Glomerular visceral epithelial cell (primary cell): Measurements from ENCODE around the gene VPS13D.
A peak's percentile ranks its signal among the peaks of the same experiment; 100 is the strongest.
"Not testable (repeated sequence)": the region's sequence is repeated elsewhere in the genome, so short reads cannot be mapped to it uniquely, and the experiment has no call there.

ENCODE experiments used
- DNase-seq: peaks from one replicate; pipeline ENCODE4 v3.0.0-alpha.2; 2016; ENCODE audit errors: extremely low spot score

VPS13D gene

DNA sequence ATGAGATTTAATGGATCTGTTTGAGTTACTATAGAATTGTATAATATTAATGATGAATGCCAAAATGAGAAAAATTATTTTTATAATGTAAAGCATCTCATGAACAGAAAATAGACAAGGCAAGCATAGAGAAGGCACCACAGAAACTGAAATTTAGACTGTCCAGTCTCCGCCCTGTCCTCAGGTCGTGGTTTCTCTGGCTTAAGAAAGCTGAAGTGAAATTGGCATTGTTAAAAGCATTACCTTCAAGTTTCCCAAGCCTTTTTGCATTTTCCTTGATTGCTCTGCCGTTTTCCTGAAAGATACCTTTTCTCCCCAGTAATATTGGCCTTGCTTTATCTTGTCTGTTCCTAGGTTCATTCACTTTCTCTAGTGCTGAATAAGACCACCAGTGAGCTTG, 58.0 kb downstream of the VPS13D start:
- DNase-seq: no peak

- DNase-seq: no peak
These were observed 61.0 kb downstream of the VPS13D start for GRCh38 chr1:12290828-12291227.

DNA sequence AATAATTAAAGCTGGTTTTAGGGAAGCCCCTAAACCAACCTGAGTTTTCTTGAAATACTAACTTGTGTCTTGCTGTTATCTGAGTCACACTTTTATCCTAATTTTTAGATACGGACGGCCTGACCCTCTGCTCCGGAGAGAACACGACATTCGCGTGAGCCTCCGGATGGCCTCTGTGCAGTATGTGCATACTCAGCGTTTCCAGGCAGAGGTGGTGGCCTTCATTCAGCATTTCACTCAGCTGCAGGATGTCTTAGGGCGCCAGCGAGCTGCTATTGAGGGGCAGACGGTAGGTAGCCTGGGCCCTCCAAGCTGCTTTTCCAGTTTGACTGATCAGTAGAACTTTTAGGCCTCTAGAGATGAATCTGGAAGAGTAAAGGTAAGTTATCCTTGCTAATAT, 63.6 kb downstream of the VPS13D start:
- DNase-seq: no peak

DNA sequence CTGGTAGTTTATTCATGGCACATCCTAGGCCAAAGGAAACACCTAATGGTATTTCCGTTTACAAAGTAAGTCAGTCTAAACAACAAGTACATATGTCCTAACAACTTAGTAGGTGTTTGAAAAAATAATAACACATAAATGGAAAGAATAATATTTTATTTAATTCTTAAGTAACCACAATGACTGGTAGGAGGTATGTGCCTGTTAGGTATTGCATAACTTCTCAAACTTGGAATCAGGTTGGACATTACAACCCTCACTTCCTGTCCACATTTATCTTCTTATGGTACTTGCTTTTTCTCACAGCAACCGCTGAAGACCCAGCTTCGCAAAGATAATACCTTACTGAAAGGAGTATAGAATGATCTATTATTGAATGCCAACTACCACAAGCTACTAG, 64.2 kb downstream of the VPS13D start:
- DNase-seq: no peak

GRCh38 chr1:12296016-12296415, 66.2 kb downstream of the VPS13D start:
- no peak for DNase-seq

- peak; percentile 30 for DNase-seq
These were observed 66.8 kb downstream of the VPS13D start for GRCh38 chr1:12296623-12297022.

- no peak for DNase-seq
These were observed 70.9 kb downstream of the VPS13D start for GRCh38 chr1:12300706-12301105.

DNA sequence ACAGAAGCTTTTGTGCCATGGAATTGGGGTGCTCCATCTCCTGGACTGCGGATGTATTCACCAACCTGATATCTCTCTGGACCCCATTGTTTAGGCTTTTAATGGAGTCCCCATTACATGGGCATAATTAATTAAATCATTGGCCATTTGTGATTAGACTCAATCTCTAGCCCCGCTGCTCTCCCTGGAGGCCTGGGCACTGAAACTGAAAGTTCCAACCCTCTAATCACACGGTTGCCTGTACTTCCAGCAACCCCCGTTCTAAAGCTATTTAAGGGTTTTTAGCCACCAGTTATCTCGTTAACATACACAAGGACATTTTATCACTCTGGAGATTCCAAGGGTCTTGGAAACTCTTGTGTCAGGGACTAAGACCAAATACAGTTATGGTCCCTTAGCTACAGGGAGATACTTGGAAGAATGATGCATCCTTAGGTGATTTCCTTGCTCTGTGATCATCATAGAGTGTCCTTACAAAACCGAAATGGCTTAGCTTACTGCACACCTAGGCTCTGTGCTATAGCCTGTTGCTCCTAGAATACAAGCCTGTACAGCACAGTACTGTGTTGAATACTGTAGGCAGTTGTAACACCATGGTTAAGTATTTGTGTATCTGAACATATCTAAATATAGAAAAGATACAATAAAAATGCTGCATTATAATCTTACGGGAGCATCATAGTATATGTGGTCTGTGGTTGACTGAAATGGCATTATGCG, 71.8 kb downstream of the VPS13D start:
- DNase-seq: no peak

- no peak for DNase-seq
These were observed 73.1 kb downstream of the VPS13D start for GRCh38 chr1:12302798-12303447.

- DNase-seq: no peak
These were observed 75.5 kb downstream of the VPS13D start for GRCh38 chr1:12305377-12305776.

- no peak for DNase-seq
These were observed 80.2 kb downstream of the VPS13D start for GRCh38 chr1:12309783-12310742.

DNA sequence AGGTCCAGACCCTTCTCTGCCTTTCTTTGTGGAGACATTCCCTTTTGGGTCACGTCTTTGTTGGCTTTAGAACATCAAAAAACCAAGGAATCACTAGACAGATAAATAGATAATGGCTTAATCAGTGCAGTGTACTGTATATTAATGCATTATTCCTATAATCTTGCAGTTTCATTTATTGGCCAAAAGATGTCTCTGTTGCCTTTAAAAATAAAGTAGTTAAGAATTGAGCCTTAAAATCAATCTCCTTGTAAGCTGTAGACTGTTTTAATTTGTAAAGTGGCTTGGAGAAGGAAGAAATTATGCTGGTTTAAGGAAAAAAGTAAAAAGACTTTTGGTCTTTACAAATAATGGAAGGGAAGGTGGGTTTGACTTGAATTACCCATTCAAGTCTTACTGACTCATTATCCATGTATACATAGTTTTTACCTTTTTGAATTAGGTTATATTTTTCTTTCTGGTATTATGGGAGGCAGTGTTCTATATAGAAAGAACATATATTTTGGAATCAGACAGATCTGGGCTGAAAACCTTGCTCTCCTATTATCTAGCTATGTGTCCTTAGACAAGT, 84.6 kb downstream of the VPS13D start:
- DNase-seq: peak; percentile 2

DNA sequence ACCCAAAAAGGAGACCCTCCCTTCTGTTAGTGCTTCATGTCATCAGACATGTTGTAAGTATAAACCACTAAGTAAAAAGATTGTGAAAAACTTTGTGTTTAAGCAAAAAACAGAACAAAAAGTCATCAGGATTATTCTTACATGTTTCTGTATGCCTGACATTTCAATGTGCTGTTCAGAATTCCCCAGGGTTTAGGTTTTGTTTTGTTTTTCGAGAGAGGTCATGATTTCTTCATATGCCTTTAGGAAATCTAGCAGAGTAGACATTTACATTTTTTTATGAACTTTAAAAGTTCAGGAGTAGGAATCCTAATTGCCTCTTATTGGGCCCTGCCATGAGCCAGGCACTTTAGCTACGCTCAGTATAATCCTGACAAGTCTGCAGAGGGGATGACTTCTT, 85.3 kb downstream of the VPS13D start:
- DNase-seq: no peak

GRCh38 chr1:12316331-12316730, 86.5 kb downstream of the VPS13D start:
- no peak for DNase-seq

DNA sequence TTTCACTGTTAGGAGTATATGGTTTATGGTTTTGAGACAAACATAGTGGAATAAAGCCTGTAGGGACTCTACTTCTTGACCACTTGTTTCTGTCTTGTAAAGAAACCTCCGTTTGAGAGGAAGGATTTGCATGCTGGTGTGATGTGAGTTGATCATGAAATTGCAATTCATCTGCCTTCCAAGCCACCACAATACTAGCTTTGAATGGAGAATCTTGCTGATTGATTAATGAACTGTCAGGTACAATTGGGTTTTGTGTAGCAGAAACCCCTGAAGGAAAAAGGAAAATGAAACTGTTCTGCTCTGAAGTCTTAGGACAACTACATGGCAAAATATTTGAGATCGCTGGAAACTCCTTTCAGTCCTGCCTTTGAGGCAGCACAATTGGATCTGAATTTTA, 90.7 kb downstream of the VPS13D start:
- no peak for DNase-seq

DNA sequence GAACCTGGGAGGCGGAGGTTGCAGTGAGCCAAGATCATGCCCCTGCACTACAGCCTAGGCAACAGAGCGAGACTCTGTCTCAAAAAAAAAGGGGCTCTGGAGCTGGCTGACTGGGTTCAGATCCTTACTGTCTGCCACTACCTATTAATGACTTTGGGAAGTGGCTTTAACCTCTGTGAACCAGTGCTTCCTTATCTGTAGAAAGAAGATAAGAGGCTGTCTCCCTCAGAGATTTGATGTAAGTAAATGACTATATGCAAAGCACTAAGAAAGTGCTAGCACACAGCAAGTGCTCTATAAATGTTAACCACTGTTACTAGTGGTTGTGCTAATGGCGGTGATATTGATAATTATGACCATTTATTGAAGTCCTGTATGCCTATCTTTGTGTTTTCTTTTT, 94.6 kb downstream of the VPS13D start:
- no peak for DNase-seq

- not testable (repeated sequence) for DNase-seq
These were observed 95.1 kb downstream of the VPS13D start for GRCh38 chr1:12324973-12325372.

- DNase-seq: no peak
These were observed 97.2 kb downstream of the VPS13D start for GRCh38 chr1:12326986-12327385.

DNA sequence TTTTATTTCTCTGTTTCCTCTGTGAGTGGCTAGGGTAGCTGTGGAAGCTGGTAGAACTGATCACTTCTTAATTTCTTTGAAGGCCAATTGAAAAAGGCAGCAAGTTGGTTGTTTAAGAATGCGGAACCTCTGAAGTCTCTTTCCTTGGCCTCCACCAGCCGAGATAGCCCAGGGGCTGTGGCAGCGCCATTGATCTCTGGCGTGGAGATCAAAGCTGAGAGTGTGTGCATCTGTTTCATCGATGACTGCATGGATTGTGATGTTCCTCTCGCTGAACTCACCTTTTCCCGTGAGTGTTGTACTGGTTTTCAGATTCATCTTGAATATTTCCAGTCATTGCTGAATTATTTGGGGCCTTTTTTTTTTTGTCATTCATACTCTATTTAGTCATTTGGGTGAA, 97.7 kb downstream of the VPS13D start:
- no peak for DNase-seq

- no peak for DNase-seq
These were observed 103.4 kb downstream of the VPS13D start for GRCh38 chr1:12333036-12333785.

DNA sequence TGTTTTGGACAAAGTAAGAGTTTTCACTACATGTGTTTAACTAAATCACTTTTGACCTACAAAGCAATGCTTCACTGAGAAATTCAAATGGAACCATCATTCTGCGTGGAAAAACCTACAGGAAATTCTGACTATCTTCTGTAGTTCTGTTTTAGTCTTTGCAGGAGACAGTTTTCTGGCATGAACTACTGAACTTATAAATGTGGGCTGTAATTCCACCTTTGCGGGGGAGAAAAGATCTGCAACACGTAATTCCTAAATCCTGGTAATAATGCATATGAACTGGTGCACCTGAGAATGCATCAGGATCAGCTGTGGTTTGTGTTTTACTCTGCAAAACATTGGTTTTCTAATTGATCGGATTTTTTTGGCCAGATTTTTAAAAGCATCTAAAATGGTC, 106.0 kb downstream of the VPS13D start:
- DNase-seq: no peak
